GM21528 (cell line): ENCODE measurements around the gene DOCK4.

Experiments
- ATAC-seq: cut with Tn5 transposase; IDR thresholded peaks from one replicate; pipeline ENCODE4 v1.9.1; 2021; ENCODE audit warnings: mild to moderate bottlenecking, moderate library complexity; ENCODE audit not compliant: unreplicated experiment, low FRiP score

Gene DOCK4

GRCh38 chr7:112116894-112117293 lies 89.3 kb downstream of the DOCK4 start:
- ATAC-seq: no peak

GRCh38 chr7:112116358-112116757 lies 89.8 kb downstream of the DOCK4 start:
- no peak for ATAC-seq

- ATAC-seq: no peak
Measured at GRCh38 chr7:112115880-112116279, 90.3 kb downstream of the DOCK4 start.

GRCh38 chr7:112113913-112114575 lies 92.2 kb downstream of the DOCK4 start:
- no peak for ATAC-seq

GRCh38 chr7:112112822-112113255 lies 93.4 kb downstream of the DOCK4 start:
- no peak for ATAC-seq

- ATAC-seq: no peak
Measured at GRCh38 chr7:112110651-112111050, 95.5 kb downstream of the DOCK4 start.

GRCh38 chr7:112110175-112110574 lies 96.0 kb downstream of the DOCK4 start:
- ATAC-seq: no peak

- no peak for ATAC-seq
Measured at GRCh38 chr7:112108981-112109380, 97.2 kb downstream of the DOCK4 start.

- ATAC-seq: no peak
Measured at GRCh38 chr7:112105584-112106530, 100.3 kb downstream of the DOCK4 start.

GRCh38 chr7:112104120-112104519 lies 102.1 kb downstream of the DOCK4 start:
- no peak for ATAC-seq

- no peak for ATAC-seq
Measured at GRCh38 chr7:112103246-112103645, 103.0 kb downstream of the DOCK4 start.

- ATAC-seq: no peak
Measured at GRCh38 chr7:112101201-112101846, 104.9 kb downstream of the DOCK4 start.

- no peak for ATAC-seq
Measured at GRCh38 chr7:112097524-112097923, 108.7 kb downstream of the DOCK4 start.

- no peak for ATAC-seq
Measured at GRCh38 chr7:112093409-112093808, 112.8 kb downstream of the DOCK4 start.

GRCh38 chr7:112092709-112093395 lies 113.3 kb downstream of the DOCK4 start:
- ATAC-seq: no peak

- no peak for ATAC-seq
Measured at GRCh38 chr7:112092306-112092705, 113.9 kb downstream of the DOCK4 start.

- no peak for ATAC-seq
Measured at GRCh38 chr7:112091768-112092167, 114.4 kb downstream of the DOCK4 start.

- no peak for ATAC-seq
Measured at GRCh38 chr7:112089551-112089950, 116.6 kb downstream of the DOCK4 start.

GRCh38 chr7:112088484-112089016 lies 117.6 kb downstream of the DOCK4 start:
- ATAC-seq: no peak

- ATAC-seq: no peak
Measured at GRCh38 chr7:112086496-112087254, 119.5 kb downstream of the DOCK4 start.
